LHCN-M2 (cell line): ENCODE data around the gene MED6. TPM values are rescaled to one million over a fixed set of nuclear protein-coding genes. Genes with fewer than 3 reads are reported as not detected.

ENCODE experiments used
- DNase-seq: peaks from one replicate; pipeline ENCODE4 v3.0.0-alpha.2; 2012; ENCODE audit warnings: low read depth
- polyA plus RNA-seq: library from polyadenylated mRNA; unstranded; fragments of >200 nt; gene quantifications from one replicate; pipeline ENCODE4 v1.2.1, GENCODE V29; 2012; ENCODE audit warnings: missing spikeins
- total RNA-seq: library from RNA; depleted of rRNA; stranded (reverse); fragments of >200 nt; gene quantifications from 2 replicates; pipeline ENCODE4 v1.2.3, GENCODE V29; 2014; rRNA removed

Gene MED6, protein sequence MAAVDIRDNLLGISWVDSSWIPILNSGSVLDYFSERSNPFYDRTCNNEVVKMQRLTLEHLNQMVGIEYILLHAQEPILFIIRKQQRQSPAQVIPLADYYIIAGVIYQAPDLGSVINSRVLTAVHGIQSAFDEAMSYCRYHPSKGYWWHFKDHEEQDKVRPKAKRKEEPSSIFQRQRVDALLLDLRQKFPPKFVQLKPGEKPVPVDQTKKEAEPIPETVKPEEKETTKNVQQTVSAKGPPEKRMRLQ
- 23.6 and 25.4 TPM in 2 replicates for total RNA-seq
- 18.4 TPM for polyA plus RNA-seq

- DNase-seq, result peak; percentile 88
Measured at GRCh38 chr14:70600382-70601157, at the start of gene MED6. Gene MED6 (minus strand): TSS chr14:70600655. CDS start chr14:70600637, 18 bp downstream.

DNA sequence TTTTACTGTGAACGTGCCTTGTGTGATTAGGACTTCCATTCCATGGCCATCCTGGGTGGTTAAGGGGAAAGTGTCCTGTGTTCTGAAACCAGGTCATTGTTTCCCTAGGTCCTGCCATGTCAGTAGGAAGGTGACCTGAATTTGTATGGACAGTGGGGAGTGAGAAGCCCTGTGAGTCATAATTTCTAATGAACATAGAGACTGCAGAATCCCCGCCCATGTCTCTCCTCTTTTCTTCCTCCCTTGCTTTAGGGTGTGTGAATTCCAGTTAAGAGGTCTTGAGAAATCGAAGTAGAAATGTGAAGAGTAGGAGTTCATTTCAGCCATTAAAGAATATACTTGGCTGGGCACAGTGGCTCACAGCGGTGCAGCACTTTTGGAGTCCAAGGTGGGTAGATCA is 49.3 kb upstream of the MED6 start:
- no peak for DNase-seq

- peak; percentile 37 for DNase-seq
Measured at GRCh38 chr14:70648346-70648745, 47.9 kb upstream of the MED6 start.

- DNase-seq, result no peak
Measured at GRCh38 chr14:70646705-70647104, 46.2 kb upstream of the MED6 start.

- DNase-seq, result no peak
Measured at GRCh38 chr14:70645892-70646291, 45.4 kb upstream of the MED6 start.

DNA sequence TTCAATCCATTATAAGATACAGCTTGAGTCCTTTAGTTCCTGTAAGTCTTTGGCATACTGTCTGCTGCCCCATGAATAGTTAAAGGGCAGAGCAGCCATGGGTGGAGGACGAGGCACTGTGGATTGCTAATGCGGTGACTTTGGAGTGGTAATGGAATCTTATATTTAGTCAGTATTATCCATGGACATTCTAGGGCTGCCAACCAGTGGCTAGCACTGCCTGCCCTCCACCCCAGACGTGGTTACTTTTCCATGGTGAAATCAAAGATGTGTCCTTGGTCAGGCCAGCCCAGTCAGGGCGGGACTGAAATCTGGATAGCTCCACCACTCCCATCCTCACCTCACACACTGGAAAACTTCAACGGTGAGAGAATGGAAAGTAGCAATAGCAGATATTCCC is 43.5 kb upstream of the MED6 start:
- no peak for DNase-seq

GRCh38 chr14:70642303-70643235 is 42.1 kb upstream of the MED6 start:
- DNase-seq, result no peak

DNA sequence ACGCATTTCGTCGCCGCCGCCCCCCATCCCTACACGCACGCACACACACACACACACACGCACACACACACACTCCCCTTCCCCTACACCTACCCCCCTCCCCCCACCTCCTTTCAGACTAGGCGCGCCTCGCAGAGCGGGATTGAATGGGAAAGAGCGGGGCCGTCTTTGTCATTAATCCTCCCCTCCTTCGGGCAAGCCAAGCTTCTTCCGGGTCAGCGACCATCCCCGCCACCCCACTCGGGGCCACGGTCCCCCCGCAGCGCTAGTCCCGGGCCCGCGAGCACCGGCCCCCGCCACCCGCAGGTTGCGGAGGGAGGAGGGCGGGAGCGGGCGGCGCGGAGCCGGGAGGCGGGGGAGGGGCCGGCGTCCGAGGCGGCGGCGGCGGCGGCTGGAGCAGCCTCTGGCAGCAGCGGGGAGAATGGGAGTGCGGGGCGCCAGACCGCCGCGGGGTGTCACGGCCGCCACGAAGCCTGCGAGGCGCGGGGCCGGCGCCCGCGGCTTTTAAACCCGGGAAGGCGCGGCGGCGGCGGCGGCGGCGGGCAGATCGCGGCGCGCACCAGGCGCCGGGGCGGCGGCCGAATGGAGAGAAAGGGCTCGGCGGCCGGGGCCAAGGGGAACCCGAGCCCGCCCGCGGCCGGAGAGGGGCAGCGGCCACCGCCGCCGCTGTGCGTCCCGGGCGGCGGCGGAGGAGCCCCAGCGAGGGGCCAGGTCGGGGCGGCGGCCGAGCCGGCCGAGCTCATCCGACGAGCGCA is 41.3 kb upstream of the MED6 start, which contains the start of gene TTC9:
TTC9 (plus strand) TSS at position 369 of the 755 bp plus-strand sequence; CDS start at position 583, 214 bp downstream.
- no peak for DNase-seq

DNA sequence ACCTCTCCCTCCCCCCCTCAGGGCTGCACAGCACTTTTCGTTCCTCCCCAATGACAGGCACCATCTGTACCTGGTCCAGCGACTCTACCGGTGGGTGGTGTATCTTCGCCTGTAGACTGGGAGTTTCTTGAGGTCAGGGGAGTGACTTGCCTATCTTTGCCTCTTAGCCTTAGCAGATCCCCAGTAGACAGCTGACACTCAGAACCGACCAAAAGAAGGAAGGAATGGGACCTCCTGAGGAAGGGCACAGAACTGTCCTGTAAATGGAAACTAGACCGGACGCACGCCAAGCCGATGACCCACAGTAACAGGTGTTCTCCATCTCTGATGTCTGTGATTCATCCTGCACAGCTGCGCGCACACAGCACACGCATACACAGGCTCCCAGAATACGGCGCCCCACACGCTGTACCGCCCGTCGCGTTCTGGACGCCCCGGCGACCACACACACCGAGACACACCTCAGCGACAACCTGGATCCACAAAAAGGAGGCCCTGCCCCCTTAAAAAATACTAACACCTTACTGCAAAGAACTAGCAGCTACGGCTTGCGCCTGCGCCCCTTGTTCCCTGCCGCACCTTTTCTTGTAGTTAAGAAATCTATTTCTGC is 40.6 kb upstream of the MED6 start:
- DNase-seq, result peak; percentile 94

DNA sequence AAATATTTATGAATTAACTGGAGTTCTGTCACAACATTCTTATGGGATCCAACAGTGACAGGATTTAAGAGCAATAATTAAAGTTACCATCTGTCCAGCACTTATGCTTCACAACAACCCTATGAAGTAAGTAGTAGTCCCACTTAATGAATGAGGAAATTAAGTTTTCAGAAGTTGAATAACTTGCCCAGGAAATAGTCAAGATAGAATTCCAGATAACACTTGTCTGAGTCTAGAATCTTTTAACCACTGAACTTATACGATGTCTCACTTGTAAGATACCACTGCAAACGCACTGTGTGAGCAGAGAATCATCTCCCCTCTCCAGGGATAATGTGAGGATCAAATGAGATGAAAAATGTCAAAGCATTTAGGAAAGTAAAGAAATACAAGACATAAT is 38.0 kb upstream of the MED6 start:
- no peak for DNase-seq

- no peak for DNase-seq
Measured at GRCh38 chr14:70635971-70636595, 35.6 kb upstream of the MED6 start.

DNA sequence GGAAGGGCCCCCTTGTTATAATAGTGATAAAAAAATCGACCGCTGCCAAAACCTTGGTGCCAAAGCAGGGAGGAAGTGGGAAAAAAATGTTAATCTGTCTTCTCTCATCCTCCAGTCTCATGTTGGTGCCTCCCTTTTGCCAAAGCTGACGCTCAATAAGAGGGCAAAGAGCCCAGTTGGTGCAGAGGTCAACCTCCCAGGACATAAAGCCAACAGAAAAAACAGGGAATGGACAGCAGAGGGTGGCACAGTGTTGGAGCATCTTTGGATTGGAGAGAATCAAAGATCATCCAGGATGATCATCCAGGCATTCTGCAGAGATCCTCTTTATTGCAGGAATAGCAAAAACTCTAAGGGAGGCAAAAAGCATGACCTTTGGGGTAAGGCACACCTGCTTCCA is 31.5 kb upstream of the MED6 start:
- no peak for DNase-seq

- DNase-seq, result no peak
Measured at GRCh38 chr14:70624972-70625371, 24.5 kb upstream of the MED6 start.

DNA sequence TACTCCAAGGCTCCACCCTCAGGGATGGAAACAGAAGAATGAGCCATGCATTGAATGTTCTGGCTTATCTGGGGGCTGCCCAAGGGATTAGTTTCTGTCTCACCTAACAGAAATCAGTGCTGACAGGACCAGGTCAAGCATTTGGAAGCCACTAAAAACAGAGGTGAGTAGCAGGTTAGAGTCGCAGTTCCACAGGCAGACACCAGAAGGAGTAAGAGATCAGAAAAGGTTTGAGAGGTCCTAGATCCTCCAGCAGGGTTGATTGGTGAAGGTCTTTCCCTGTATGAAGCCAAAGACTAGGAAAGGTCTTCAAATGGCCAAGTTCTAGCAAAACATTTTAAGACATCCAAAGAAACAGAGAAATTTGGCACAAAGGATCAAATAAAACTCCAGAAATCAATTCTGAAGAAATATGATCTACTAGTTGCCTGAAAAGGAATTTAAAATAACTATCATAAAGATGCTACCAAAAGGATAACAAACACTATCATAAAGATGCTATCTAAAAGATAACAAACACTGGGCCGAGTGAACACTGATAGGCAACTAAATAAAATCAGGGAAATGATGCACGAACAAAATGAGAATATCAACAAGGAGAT is 21.8 kb upstream of the MED6 start:
- no peak for DNase-seq

- DNase-seq, result no peak
Measured at GRCh38 chr14:70619708-70620107, 19.3 kb upstream of the MED6 start.

GRCh38 chr14:70618314-70618713 is 17.9 kb upstream of the MED6 start:
- no peak for DNase-seq

DNA sequence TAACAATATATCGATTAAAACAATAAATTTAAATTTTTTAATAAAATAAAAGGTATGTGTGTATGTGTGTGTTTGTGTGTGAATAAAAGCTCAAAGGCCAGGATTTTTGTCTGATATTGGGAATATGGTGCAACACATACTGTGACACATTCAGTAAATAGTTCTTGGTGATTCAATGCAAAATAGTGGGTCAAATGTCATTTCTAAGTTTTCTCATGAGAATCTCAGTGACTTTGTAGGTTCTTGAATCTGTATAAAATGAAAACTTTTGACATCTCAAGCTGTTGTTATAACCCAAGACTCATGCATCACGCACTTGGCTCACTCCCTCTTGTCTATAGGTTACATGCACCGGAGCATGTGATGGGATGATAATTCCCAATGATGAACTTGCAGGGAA is 16.2 kb upstream of the MED6 start:
- DNase-seq, result peak; percentile 6

DNA sequence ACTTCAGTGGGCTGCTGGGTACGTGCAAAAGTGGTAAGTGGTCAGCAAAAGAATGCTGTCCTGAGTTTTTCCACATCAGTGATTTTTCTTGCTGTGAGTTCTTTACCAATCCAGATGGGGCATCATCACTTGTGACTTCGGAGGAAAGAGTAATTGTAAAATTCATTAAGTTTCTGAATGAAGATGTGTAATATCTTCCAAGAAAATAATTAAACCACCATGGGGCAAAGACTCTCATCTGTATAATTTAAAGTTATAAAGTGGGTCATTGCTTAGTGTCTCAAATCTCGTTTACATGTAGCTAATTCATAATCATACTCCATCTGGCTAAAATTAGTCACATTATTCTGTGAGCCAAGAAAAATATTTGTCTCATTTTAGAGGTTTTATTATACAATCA is 10.8 kb upstream of the MED6 start:
- DNase-seq, result no peak

GRCh38 chr14:70602254-70602653 is 1.8 kb upstream of the MED6 start:
- DNase-seq, result no peak

DNA sequence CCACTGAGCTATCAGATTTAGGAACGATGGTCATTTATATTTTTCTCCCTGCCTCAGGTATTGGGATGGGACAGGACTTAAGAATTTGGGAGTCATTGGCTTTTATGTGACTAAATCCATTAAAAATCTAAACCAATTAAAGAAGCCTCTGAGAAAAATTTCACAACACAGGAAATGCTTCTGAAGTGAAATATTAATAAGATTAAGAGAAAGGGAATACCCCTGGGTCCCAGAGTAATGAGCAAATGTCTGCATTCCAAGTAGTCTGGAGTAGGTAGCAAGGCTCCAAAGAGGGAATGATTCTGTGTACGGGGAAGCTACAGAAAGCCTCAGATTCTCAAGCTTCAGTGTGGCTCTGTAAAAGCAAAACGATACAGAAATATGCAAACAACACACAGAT is 707 bp upstream of the MED6 start:
- peak; percentile 10 for DNase-seq
